Ramos (cell line): Measurements from ENCODE around the gene CADM1.
"Not testable (repeated sequence)": the region's sequence is repeated elsewhere in the genome, so short reads cannot be mapped to it uniquely, and the experiment has no call there.

Experiments used
- in situ Hi-C: fragments of 300-500 bp; cut with MboI; formaldehyde crosslinking; loops from one replicate; pipeline ENCODE4 v1.14.3; 2022; ENCODE audit warnings: low sequenced_read_pairs; ENCODE audit not compliant: unreplicated experiment

The CADM1 gene

DNA sequence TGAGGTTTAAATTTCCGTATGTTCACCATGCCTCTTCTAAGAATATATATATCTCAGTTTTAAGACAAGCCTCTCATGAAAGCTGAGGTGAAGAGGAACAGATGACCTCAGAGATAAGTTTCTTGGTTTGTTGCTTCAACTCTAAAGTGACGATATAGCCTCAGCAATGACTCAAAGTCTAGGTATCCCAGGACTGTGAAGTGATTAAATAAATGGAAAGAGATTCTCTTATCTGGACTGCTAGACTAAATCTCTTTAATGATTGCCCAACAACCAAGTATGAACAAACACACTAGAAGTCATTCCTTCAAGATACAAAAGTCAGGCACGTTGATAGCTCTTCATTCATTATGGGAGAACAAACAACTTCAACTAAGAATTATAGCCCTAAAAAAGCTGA is 15.3 kb downstream of the CADM1 start:
- in situ Hi-C loops = no loop called here

DNA sequence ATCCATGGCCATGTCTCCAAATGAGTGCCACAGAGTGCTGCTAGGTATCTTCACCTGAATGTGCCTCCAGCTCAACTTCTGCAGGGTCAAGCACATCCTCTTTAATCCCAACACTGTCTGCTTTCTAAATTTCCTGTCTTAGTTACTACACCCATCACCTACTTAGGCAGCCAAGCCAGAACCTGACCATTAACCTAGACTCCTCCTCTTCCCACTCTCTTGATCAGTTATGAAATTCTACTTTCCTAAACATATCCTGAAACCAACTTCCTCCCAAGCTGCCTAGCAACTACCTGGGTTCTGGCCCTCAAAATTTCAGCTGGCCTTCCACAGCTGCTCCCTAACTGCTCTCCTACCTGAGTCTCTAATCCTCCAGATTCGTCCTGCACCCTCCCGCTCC is 22.7 kb downstream of the CADM1 start:
- in situ Hi-C loops = no loop called here

DNA sequence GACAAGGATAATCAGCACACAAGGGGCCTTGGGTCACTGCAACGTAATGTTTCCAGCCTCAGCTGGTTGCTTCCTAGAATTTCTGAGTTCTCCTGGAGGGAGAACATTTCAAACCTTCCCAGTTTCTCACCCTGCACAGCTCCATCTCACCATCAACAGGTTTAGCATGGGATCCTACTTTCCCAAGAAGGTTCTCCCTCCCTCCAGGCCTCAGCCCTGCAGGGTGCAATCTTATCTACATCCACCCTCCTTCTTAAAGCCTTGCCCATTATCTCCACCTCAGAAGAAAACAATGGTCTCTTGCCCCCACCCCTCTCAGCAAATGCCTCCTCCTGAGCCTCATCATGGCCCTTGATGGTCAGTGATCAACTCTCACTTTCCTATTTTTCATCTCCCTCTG is 23.6 kb downstream of the CADM1 start:
- in situ Hi-C loops = no loop called here

DNA sequence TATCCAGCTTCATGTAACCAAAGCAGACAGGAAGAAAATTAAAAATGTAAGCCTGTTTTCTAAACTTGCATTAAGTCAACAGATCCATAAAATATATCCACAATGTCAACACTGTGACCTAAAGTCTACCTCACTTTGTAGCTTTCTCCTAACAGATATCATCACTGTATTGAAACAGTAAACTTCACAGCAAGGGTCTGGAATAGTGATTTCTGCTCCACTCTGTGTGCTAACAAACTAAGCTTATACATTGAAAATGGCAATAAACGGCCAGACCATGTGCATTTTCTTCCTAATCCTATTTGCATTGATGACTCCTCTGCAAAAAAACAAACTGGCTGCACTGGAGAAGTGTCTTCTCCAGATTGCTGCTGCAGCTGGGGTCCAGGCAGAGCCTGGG is 26.8 kb downstream of the CADM1 start:
- in situ Hi-C loops = no loop called here

DNA sequence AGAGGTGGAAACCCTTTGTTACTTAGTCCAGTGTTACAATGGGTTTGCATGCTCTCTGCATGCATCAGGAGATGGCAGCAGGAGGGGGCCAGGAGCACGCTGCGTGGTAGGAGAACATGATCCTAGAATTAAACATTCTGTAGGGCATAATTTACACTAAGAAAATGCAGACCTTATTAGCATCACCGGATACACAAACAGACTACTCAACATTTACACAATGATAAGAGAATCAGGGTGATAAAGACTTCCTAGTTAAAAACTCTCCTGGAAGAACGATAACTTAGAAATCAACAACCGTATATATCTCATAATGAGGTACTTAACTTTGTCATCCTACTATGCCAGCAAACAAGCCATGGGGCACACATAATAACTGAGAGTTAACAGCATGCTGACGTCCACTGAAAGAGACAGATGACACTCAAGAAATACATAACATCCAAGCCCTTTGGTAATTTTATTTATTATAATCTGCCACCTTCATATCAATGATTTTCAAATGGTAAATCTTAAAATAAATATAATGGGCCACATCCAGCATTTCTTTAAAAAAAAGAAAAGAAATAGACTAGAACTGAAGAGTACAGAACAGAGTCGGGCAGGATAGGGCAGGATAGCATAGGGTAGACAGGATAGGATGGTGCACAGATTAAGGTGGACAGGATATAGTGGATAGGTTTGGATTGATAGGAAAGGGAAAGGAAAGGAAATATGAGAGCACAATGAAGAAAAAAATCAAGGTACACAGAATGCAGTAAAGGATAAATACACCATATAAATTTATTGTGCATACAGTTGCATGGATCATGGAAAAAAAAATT is 27.5 kb downstream of the CADM1 start:
- in situ Hi-C loops = no loop called here

DNA sequence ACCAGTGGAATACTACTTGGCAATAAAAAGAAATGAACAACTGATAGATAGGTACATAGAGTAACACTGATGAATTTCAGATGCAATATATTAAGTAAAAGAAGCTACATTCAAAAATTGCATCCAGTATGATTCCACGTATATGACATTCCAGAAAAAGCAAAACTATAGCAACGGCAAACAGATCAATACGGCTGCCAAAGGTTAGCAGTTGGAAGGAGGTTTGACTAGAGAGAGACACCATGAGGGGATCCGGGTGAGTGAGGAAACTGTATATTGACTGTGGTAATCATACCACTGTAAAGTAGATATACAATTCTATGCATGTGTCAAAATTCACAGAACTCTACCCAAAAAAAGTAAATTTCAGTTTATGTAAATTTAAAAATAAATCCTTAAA is 28.7 kb downstream of the CADM1 start:
- in situ Hi-C loops = no loop called here

DNA sequence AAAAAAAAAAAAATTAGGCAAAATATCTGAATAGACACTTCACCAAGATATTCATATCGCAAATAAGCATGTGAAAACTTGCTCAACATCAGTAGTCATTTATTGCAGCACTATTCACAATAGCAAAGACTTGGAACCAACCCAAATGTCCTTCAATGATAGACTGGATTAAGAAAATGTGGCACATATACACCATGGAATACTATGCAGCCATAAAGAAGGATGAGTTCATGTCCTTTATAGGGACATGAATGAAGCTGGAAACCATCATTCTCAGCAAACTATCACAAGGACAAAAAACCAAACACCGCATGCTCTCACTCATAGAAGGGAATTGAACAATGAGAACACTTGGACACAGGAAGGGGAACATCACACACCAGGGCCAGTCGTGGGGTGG is 29.9 kb downstream of the CADM1 start:
- in situ Hi-C loops = not testable (repeated sequence)

DNA sequence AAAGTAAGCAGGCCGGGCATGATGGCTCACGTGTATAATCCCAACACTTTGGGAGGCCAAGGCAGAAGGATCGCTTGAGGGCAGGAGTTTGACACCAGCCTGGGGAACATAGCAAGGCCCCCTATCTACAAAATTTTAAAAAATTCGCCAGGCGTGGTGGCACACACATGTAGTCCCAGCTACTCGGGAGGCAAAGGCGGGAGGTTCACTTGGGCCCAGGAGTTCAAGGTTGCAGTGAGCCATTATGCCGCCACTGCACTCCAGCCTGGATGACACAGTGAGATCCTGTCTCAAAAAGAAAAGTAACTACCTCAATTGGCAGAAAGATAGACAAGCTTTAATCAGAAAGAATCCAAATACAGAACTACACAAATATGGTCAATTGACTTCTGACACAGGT is 31.0 kb downstream of the CADM1 start:
- in situ Hi-C loops = no loop called here

DNA sequence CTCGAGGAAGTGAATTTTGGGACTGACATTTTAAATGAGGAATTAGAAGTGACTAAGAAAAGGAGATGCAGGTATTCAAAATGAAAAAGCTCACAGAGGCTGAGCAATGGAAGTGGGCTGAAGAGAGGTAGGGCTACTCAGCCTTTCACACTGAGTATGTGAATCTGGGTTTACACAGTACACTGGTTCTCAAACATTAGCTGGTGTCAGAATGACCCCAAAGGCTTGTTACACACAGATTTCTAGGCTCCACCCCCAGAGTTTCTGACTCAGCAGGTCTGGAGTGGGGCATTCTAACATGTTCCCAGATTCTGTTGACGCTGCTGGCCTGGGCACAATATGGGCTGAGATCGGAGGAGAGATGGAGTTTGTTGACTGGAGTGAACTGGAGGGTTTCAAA is 32.8 kb downstream of the CADM1 start:
- in situ Hi-C loops = no loop called here

DNA sequence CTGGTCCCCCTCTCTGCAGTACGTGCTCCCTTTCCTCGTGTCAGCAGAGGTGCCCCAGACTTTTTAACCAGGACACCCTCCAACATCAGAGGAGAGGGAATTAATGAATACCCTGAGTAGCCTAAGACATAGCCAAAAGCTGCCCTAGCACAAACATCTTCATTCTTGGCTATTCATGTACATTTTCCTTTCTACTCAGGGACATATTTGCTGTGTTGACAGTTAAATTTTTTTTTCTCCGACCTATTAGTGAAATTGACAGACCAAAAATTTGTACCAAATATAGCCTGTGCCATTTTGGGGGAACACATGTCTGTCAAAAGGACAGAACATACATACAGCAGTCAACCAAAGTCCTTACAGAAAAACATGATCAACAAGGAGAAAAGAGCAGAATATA is 33.3 kb downstream of the CADM1 start:
- in situ Hi-C loops = no loop called here

DNA sequence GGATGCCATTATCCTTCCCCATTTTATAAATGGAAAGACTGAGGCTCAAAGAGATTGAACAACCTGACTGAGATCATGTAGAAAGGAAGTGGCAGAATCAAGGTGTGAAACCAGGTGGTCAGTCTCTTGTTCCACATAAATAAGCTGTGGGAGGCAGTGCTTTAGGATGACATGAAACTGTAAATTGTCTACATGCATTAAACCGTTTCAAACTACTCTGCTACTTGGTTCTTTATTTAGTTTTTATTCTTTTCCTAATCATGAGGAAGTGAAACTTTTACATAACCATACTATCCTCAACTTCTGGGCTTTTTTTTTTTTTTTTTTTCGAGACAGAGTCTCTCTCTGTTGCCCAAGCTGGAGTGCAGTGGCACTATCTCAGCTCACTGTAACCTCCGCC is 34.9 kb downstream of the CADM1 start:
- in situ Hi-C loops = no loop called here

DNA sequence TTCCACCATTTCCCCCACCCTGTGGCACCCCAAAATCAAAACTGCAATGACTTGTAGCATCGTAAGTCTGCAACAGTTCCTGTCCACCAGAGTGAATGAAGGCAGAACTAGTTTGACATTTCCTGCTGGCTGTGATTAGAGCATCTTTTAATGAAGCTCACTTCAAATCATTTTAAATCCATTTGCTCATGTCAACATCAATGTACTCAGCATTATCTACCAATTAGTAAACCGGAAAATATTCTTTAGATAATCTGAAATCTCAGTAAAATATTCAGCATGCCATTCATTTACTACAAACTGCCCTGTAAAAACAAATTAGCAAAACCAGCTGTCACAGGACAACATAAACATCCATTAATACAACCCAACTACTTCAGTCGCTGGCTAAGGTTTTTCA is 38.1 kb downstream of the CADM1 start:
- in situ Hi-C loops = no loop called here

DNA sequence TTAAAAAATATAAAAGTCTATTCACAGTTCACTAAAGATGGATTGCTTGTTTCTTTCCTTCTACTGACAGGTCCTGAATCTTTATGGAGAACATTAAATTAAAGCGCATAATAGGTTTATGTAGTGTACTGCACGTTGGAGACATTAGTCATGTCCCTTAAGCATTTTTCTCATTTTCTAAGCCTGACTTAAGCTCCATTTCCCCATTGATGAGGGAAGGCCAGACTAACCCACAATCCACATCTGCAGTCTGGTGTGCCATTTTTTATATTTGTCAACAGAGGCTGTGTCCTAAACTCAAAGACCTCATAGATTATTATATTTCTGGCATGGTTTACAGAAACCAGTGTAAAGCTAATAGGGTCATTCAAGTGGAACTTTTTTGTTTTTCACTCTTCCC is 39.9 kb downstream of the CADM1 start:
- in situ Hi-C loops = no loop called here

DNA sequence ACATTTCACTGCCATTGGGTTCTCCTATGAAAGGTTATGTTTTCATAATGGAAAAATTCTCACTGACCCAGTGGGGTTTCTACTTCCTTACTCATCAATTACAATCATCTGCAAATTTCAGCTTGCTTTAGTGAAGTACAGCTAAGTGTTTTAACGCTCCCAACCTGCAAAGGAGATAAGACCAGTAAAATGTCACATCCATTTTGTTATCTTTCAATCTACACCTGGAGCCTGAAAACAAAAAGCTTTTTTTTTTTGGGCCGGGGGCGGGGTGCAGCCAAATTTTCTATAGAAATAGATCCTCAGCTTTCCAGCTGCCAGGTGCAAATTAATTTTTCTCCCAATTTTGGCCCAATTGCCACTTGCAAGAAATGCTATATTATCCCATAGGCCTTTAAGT is 40.6 kb downstream of the CADM1 start:
- in situ Hi-C loops = no loop called here

DNA sequence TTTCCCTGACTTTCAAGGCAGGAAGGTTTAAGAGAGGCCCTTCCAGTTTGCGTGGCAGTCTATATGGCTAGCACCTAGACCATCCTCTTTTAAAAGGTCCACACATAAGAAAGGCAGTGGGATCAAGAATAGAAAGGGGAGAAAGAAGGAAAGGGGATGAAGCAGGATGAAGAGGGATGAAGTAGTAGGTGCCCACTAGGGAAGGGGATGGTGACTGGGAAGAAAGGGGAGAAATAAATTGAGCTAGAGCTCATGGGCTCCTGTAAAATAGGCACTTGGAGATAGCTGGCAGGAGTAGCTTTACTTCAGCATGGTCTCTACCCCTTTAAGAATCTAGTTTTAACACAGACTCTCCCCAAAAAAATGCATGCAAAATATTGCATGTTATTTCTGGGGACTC is 41.5 kb downstream of the CADM1 start:
- in situ Hi-C loops = no loop called here

DNA sequence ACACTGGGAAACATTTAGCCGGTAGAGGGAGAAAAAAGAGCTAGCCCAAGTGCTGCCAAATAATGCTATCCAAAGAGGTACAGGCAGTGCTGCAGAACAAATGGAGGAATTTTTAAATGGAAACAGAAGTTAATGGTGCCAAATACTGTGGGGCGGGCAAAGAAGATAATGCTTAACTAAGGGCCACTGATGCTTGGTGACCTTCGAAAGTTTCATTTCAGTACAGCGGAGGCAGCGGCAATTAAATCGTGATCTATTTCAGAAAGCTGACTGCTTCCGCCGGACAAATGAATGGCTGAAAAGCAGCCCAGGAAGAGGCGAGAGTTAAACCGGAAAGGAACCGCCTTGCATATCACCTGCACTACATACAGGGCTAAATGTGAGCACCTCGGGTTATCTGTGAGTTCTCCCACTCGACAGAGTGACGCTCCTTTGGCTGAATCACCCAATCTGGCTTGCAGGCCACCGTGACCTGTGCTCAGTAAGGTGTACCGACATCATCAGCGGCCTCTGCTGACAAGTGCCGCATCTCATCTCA is 42.1 kb downstream of the CADM1 start:
- in situ Hi-C loops = no loop called here

DNA sequence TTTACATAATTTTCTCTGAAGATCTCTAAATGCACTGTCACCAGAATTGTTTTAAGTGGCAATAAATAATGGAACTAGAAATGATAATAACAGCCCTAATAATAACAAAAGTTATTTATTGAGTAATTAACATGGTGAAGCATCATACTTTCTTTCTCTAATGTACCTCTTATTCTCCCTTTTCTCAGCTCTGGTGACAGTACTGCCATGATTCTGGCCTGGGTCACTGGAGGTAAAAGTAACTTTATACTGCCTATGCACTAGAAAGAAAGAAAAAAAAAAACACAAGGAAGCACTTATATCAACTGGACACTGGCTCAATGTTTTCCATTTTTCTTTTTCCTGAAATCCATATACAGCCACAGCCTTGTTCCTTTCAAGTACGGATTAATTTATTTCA is 43.7 kb downstream of the CADM1 start:
- in situ Hi-C loops = no loop called here

DNA sequence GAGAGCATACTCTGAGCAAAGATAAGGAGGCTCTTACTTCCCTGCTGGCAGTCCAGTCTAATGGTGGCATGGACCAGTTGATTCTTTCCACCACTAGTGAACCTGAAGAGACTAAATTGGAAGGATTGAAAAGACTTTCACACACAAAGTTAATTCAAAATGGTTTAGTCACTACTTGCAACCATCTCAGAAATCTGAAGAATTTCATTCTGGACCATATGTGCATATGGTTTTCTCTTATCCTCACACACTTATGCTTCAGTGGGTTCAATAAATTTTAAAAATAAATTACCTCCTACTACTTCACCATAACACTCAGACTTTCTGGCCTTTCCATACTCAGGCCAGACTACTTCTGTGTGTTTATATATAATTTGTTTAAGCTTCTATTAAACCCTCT is 44.7 kb downstream of the CADM1 start:
- in situ Hi-C loops = no loop called here

DNA sequence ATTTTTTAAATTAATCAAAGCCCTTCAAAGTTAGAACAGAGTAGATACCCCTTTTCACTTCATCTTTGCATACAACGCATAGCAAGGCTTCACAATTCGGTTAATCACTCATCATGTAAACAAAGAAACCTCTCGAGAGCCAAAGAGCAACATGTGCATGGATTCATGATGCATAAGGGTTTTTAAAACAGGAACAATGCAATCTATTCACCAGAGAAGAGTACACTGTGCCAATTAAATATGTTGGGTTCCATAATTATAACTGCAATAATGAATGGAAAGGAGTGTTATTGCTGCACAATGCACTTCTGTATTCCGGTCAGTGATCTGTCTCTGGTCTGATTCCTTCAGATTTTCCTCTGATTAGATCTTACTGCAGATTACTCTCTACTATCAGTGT is 45.3 kb downstream of the CADM1 start:
- in situ Hi-C loops = no loop called here

DNA sequence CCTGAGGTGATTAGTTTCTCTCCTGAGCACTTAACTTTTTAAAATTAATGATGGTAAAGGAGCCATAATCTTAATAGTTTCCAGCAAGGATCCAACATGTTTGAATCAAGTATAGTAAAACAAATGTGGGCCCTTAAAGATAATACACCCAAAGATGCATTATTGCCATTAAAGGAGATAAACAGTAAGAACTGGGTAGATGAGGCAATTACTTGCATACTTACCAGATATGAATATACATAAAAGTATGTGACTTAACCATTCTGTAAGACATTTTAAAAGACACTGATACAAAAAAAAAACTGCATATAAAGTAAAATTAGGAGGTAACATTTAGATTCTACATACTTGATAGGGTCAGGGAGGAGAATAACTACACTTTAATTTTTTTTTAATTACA is 48.2 kb downstream of the CADM1 start:
- in situ Hi-C loops = no loop called here

DNA sequence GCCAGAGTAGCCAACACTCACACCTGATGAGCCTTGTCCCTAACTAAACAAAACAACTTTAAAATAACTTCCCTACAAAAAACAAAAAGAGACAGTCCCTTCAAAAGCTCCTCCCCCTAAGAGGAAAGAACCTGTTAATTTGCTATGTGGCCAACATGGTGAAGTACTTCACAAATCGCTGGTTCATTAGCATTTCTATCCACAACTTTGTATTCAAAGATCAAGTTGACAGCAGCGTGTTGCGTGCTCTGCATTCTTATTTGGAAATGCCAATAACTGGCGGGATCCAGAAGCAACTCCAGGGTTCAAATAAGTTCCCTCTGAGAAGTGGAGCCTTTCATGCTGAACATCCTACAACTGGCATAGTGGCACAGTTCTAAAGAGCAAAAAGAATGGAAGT is 48.6 kb downstream of the CADM1 start:
- in situ Hi-C loops = no loop called here

DNA sequence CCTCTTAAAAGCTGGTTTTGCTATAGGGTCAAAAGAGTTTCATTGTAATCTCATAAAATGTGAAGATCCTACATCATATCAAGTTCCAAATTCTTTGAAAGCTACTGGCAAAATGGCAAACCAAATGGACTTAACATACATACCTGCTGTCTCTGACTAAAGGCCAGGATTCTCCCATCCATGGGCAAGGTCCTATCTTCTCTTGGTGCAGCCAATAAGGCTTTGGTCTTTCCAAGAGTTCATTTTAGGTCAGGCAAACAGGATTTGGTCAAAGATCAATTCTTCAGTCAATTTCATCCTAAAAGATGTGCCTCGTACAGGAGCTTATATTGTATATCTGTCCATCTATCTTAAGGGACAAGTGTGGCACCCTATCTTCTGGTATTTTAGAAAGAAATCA is 49.7 kb downstream of the CADM1 start:
- in situ Hi-C loops = no loop called here
